ENCODE results near the gene PRSS33.

Gene PRSS33

DNA sequence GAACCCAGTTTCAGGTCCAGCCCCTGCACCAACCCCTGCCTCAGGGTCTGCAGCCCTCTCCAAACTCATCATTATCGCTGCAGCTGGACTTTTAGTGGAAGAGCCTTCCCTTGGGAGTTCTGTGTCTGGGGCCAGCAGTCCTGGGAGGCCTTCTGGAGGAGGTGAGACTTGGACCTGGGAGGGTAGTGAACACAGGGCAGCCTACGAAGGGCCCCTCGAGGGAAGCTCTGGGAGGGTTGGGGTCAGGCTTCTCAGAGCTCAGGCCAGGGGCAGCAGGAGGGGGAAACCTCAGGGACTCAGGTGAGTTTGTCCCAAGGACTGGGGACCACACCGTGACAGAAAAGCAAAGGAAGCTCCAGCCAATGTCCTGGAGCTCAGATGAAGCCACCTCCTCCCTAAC is 46.2 kb downstream of the PRSS33 start:
- DNase-seq (ENCODE audit: low read depth in 3 of 3), result no peak

DNA sequence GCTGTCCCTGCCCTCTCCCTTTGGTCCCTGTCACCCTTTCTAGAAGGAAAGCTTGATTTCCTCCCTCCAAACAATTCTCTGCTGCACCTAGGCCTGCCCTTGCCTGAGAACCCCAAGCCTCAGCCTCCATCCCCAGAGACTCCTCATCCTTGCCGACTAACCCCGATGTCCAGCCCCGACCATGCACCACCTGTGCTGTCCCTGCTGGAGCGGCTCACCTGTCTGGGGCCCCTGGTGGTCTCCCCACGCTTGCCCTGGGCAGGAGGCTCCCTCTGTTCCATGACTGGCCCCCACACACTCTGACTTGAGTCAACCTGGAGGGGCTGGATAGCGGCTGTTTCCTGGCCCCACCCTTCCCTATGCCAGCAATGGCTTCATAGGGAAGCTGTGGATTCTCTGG is 46.9 kb downstream of the PRSS33 start:
- DNase-seq (ENCODE audit: low read depth in 3 of 3), result no peak

DNA sequence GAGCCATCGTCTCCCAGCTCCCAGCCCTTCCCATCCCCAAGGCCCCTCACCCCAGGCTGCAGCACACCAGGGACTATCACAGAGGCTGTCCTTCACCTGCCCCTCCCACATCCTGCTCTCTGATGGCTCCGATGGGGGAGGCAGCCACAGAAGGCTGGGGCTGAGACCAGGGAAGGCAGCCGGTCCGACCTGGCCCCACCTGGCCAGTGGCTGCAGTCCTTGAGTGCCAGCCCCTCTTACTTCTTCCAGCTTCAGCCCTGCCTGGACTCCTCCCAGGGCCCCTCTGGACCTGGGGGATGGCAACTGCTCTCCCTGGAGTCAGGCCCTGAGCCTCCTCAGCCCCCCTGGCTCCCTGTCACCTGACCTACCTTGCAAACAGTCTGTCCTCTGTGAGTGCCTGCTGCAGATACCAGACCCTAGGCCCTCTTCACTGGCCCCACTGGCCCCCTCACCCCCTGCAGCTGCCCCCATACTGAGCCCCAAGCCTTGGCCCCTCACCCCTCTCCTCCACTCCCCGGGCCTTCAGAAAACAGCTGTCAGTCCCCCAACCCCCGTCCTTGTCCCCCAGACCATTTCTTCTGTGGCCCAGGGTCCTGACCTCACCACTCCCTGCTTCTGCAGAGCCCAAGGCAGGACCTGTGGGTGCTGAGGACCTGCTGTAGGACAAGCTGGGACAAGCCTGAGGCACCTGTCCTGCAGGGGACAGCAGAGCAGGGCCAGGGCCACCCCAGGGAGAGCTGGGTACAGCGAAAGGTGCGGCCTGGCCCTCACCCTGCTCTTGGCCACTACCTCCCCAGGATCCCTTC is 47.5 kb downstream of the PRSS33 start:
- DNase-seq (ENCODE audit: low read depth in 3 of 3), result no peak

DNA sequence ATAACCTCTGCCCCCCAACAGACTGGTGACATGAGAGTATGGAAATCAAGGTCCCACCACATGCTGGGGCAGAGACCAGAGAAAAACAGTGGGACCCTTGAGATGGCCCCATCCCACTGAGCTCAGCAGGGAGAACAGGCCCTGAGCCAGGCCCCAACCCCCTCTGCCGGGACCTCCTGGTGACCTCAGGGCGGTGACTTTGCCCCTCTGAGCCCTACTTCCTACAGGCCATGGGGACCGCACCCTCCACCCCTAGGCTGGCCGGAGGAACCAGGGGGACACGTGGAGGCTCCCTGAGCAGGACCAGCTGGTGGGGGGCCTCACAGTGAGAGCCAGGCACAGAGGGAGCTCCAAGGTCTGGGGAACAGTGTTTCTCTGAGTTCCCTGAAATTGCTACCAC is 48.7 kb downstream of the PRSS33 start:
- DNase-seq (ENCODE audit: low read depth in 3 of 3), result no peak

DNA sequence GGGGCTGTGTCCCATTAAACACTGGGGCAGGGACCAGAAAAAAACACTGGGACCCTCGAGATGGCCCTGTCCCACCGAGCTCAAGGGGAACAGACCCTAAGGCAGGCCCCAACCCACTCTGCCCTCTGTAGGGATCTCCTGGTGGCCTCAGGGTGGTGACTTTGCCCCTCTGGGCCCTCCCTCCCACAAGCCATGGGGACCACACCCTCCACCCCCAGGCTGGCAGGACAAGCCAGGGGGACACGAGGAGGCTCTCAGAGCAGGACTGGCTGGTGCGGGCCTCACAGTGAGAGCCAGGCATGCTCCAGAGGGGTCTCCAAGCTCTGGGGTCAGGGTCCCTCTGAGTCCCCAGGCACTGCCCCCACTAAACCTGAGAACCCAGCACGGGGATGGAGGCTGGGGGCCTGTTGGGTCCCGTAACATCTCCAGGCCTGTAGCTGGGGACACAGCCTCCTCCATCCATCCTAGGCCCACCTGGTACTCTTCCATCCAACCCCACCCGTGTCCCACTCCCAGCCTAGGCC is 49.4 kb downstream of the PRSS33 start:
- no peak for DNase-seq (ENCODE audit: low read depth in 3 of 3)

DNA sequence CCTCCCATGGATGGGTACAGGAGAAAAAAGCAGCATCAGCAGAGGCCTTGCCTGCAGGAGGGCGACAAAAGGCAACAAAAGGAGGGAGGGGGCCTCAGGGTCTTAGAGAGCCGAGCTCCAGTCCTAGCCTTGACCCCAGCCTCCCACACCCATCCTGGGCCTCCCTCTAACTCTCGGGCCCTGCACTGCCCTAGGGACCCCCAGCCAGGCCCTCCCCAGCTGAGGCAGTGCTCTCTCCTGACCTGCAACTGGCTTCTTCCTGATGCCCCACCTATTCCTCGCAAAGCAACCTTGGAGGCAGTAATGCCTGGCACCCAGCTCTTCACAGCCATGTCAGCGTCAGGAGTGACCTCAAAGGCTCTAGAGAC is 50.1 kb downstream of the PRSS33 start:
- no peak for DNase-seq (ENCODE audit: low read depth in 3 of 3)

DNA sequence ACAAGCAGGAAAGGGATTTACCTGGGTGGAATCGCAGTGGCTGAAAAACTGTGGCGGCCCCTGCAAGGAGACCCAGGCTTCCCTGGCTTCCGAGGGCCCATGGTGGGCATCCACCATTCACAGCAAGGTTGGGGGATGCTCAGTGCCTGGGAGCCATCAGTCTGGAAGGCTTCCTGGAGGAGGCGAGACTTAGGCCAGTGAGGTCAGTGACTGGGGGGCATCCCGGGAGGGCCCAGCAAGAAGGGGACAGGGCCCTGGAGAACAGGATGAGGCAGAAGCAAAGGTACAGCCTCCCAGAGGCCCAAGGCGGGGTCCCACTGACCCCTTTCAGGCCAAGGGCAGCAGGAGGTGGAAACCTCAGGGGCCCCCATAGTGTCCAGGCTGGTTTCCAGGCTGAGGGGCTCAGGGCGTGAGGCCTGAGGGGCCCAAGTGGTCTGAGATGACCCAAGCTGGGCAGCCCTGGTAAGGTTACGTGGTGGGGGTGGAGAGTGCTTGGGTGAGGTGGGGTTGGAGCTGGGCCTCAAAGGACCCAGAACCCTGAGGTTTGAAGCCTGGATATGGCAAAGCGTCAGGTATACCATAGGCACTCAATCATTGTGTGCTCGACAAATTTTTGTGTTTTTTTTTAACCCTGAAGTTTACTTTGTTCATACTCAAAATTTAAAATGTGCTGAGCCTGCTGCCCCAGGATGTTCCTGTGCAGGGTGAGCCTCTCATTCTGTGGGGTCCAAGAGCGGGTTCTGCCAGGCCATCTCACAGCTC is 50.7 kb downstream of the PRSS33 start:
- no peak for DNase-seq (ENCODE audit: low read depth in 3 of 3)

DNA sequence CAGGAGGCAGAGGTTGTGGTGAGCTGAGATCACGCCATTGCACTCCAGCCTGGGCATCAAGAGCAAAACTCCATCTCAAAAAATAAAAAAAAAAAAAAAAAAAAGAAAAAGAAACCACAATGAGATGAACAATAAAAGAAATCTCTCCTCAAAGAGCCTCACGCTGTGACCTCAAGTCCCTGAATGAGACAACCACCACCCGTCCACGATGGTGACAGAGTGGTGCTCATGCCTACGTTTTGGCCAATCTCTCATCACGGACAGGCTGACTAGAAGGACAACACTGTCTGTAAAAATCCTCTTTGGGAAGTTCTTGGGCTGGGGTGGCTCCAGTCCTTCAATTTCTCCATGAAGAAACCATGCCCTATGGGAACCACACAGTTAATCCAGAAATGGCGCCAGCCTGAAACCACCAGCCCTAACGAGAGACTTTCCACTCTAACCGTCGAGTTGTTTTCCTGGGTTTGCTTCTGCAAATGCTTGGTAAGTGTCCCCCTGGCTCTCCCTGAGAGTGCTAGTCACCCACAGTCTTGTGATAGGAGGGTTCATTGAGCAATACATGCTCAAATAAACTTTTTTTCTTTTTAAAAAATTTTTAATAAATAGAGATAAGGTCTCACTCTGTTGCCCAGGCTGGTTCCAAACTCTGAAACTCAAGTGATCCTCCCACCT is 52.4 kb downstream of the PRSS33 start:
- no peak for DNase-seq (ENCODE audit: low read depth in 3 of 3)
